HG02885 (cell line): ENCODE results near the gene CACNB3.

Source experiments
- ATAC-seq: cut with Tn5 transposase; IDR thresholded peaks from one replicate; pipeline ENCODE4 v1.9.1; 2021; ENCODE audit warnings: mild to moderate bottlenecking; ENCODE audit not compliant: unreplicated experiment, poor library complexity

CACNB3 gene

DNA sequence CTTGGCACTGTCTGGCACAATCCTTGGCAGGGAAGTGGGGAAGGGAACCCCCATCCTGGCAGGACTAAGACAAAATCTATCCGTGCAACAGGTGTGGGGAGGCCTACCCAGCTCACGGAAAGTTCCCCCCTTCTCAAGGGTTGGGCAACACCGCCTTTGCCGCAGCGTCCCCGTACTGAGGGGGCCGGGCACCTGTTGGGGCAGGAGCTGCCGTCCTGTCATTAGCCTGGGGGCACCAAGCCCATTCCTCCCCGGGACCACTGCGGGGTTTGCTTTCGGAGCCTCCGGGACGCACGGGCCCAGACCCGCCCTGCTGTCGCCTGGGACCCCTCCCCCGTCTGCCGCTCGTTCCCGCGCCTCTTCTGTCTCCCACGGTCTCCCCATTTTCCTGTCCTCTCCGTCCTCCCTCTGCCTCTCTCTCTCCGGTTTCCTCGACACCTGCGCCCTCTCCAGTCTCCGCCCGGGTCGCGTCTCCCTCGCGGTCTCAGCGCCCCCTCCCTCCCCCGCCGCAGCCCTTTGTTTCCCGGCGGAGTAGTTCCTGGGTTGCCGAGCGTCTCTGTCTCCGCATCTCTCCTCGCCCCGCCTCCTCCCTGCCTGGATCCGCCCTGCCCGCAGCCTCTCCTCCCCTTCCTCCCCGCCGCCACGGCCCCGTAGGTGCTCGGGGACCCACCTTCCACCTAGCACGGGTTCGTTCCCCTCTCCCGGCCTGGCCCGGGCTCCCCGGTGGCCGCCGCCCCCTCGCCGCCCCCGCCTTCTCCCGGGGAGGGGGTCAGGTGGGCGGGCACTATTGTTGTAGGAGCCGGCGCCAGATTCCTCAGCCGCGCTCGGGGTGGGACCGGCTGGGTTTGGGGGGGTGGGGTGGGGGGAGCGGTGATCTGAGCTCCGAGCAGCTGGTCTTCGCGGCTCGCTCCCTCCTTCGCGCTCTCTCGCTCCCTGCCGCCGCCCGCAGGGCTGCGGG lies at the start of gene CACNB3:
Gene CACNB3, plus strand, starts transcription at position 624 of the 958 bp plus-strand sequence. CDS start 434 bp downstream, outside the sequence.
- peak; percentile 38 for ATAC-seq

DNA sequence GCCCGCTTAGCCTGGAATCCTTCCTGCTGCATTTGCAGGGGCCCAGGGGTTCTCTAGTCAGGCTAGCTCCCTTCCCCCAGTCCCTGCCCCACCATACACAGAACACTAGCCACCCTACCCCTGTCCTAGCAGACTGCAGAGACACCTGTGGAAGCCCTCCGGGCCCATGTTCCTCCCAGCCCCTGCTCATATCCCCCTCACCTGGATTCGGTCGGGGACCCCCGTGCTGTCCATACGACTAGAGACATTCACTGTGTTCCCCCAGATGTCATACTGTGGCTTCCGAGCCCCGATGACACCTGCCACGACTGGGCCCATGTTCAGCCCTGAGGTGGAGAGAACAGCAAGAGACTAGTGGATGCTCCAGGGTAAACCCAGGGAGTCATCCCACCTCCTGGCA lies 49.6 kb upstream of the CACNB3 start:
- no peak for ATAC-seq

DNA sequence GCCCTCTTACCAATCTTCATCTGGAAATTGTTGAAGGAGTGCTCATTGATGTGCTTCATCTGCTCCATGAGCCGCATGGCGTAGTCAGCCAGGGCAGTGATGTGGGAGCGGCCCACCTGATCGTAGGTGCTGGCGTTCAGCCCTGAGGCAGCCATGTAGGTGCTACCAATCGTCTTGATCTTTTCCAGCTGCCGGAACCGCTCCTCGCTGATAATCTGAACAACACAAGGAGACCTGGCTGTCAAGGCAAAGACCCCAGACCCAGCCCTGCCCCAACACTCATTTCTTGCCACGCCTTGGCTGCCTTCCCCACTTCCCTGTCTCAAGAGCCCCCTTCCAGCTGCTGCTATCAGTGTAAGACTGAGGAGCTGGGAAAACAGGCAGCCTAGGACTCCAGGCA lies 47.5 kb upstream of the CACNB3 start:
- no peak for ATAC-seq

DNA sequence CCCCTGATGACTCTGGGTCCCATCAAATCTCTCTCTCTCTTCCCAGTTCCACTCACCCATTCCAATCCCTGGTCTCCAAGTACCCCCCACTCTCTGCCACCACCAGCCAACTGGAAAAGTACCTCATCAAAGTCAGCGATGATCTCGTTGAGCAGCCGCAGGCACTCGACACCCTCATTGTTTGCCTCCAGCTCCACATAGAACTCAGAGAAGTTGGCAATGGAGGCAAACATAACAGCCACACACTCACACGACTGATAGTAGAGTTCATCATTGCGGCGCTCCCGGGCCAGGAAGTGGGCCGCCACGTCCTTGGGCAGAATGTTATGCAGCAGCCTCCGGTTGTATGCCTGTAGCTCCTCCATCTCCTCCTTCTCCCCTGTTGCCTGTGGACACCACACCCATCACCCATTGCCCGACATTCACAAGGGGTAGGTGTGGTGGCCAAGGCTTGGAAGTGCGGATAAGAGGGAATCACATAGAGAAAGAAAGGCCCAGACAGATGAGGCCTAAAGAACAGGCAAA lies 46.6 kb upstream of the CACNB3 start:
- ATAC-seq: no peak

DNA sequence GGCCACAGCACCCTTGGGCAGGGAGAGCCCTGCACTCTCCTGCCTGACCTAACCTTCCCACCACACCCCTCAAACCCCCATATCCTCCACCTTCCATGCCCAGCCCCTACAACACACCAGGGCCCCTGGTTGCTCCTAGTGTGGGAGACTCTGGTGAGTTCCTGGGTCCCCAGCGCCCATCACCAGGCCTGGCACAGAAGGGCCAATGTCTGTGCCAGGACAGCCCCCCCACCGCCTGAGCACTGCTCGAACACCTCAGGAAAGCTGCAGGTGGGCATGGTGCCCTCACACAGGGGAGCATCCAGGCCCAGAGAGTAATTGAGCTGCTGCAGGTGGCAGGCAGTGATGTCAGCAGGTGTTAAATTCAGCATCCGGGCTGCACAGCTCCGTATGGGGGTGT lies 44.6 kb upstream of the CACNB3 start:
- ATAC-seq: no peak

DNA sequence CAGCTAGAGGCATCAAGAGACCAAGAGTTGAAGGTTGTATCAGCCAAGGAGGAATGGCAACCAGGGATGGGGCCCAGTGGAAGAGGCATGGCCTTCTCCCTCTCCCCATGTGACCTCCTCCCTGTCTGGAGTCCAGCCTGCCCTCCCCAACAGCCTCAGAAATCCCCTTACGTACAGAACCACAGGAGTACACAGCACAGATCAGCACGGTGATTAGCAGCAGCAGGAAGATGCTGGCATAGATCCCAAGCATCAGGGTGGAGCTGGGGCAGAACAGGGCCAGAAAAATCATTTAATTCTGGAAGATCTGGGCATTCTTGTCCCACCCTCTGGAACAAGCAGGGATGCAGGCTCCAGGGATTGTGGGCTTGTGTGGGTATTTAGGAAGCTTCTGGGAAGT lies 43.8 kb upstream of the CACNB3 start:
- no peak for ATAC-seq

DNA sequence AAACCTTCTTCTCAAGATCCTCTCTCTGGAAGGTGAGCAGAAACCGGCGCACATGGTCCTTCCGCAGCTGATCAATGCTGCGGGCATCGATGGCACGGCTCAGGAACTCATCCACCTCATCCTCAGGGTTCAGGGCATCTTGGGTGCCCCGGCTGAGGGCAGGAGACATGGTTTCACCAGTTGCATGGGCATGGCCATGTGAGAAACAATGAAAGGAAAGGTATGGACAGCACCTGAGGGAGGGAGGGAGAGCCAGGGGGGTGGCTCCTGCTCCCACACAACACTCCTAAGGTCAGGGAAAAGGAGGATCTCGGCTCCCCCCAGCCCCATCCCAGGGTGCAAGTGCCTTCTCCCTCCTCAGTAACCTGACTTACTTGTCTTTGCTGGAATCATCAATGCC lies 43.0 kb upstream of the CACNB3 start:
- ATAC-seq: no peak

DNA sequence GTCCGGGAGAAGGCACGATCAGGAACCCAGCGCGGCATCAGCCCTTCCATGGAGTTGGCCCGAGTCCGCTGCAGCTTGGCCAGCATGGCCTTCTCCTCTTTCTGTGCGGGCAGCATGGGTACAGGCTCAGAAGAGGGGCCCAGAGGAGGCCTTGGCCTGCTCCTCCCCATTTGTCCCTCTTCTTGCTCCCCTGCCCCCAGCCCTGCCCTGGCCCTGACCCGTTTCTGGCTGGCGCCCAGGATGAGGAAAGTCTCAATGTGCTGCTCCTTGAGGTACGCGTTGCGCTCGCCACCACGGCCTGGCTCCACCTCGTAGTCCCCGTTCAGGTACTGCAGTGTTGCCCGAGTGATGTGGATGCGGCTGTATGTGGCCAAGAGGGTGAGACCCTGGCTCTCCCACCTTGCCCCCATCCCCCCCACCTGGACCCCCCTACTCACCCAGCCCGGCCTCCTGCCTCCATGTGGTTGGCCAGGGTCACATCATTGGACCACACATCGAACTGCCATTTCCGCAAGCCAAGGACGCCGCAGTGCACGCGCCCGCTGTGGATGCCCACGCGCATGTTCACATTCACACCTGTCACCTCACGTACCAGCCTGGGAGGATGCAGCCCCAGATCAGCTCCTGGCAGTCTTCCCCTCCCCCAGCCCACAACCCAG lies 42.2 kb upstream of the CACNB3 start:
- no peak for ATAC-seq

DNA sequence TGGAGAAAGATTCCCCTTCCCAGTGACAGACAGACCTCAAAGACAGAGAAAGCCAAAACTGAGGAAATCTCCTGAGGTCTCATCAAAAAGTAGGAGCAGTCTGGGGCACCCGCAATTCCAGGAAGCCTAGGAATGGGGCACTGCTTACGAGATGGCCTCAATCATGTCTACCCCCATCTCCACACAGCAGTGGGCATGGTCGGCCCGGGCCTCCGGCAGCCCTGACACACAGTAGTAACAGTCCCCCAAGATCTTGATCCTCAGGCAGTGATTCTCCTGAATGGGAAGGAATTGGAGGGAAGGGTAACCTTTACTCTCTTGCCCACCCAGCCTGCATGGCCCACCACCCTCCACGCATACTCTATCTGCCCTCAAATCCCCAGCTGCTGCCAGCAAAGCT lies 41.3 kb upstream of the CACNB3 start:
- ATAC-seq: no peak

DNA sequence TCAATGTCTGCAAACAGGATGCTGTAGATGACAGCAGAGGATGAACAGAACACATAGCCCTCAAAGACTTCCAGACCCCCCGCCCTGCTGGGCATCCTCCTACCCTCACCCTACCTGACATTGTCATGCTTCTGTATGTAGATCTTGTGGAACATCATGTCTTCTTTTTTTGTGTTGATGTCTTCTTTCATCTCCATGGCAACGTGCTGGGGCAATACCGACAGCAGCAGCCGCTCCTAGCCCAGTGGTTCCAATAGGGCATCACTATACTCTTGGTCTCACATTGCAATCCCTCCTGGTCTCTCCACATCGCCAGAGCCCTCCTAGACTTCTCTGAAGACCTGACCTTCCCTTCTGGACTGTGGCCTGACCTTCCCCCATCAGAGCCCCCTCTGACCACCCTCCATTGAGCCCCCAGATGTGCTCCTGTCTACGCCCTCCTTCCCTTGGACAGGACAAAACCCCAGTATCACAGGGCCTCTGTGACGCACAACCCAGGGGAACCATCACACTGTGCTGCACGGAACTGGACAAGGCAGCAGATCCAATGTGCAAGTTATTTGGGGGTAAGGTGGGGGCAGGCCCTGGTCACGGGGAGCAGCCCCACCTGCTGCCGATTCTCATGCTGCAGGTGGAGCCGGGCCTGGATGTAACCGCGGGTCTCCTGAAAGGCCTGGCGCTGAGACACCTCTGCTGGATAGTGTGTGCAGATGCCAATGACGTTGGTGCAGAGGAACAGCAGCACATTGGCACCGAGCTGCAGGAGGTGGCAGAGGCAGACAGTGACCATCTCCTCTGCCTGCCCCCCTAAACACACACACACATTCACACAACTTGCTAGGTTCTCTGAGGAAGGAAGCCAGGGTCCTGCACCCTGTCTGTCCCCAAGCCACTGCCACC lies 40.5 kb upstream of the CACNB3 start:
- ATAC-seq: no peak

DNA sequence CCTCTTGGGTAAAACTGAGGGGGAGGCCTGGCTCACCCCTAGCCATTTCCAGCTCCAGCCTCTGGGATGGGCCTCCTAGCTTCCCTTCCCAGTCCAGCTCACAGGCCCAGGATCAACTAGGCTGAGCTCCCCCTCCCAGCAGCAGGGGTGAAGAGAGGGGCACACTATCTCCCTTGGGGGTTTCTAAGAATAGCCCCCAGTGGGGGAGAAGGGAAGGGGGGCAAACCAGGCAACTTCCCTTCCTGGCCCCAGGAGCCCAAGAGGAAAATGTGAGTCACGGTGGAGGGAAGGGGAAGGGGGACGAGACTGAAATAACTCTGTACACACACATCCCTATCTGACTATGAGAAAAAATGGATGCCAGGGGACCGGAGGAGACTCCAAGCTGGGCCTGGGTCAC lies 38.4 kb upstream of the CACNB3 start:
- ATAC-seq: no peak

DNA sequence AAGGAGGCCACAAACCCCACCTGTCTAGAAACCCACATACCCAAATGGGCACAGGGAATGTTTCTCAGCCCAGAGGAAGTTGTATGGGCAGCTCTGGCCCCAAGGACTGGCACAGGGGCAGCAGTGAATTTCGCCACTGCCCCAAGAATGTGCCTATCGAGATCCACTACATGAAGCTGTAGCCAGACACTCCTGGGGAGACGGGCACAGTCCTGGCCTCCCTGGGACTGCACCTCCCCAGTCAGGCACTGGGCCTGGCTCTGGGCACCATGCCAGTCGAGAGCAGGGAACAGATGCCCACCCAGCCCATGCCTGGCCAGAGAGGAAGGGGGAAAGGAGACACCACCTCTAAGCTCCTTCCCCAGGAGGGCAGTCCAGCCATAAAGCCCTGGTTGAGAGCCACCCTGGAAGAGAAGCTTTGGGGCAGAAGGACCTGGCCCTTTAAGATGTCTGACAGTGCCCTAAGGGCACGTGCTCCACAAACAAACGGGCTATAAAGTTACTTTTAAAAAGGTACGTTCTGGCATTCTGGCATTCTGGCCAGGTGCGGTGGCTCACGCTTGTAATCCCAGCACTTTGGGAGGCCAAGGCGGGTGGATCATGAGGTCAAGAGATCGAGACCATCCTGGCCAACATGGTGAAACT lies 37.8 kb upstream of the CACNB3 start:
- ATAC-seq: no peak

DNA sequence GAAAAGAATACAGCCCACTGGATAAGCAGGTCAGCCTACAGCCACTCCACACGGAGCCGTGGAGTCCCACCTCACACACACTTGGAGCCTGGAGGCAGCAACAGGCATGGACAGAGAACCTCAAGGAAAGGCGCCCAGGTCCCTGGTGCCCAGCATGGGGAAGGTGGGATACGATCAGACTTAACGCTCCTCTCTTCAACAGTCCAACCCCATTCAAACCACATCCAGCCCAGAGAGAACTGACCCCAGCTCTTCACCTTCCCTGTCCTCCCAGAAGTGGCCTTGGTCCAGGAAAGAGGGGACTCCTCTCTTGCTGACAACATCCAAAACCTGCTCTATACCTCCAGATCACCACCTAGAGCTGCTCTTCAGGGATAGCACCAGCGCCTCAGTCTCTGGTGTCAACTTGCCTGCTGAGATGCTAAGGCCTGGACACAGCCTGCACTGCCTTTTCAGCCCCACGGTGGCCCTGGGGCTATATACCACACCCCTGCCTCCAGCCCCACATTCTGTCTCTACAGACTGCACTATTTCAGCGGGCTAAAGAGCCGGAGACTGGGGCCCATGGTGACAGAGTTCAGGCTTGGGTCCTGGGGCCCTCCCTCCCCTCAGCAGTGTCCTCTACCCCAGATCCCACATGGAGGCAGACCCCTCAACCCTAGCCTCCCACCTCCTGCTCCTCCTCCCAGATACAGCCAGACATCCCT lies 36.4 kb upstream of the CACNB3 start:
- no peak for ATAC-seq

DNA sequence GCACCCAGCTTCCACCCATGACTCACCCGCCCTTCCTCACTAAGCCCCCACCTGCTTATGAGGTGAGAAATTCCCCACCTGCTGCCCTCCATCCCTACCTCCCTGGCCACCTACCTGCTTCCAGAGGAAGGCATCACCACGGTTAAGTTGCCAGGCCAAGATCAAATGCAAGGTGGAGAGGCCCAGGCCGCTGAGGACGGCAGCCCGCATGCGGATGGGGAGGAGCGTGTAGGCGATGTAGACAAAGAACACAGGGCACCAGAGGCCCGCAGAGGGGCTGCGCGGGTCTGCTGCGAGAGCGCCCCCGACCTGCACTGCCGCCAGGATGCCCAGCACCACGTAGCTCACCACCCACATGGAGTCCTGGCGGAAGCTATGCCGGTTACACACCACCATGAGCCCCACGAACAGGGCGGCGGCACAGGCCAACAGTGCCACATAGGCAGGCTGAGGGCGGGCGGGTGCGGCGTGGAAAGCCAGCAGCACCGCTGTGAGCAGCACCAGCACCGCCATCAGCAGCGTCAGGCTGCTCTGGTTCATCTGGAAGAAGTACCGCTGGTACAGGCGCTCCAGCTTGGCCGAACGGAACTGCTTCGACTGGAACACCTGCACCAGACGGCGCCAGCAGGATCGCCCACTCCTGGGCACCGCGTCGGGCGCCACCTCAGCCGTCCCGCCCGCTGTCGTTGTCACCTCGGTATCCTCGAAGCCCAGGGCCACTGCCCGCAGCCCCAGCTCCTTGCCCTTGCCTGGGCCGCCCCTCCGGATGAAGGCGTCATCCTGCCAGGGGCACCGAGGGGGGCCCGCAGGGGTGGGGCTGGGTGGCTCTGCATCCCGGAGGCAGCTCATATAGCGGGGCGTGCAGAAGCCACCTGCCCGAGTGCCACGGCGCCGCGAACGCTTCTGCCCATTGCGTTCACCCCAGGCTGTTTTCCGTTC lies 35.6 kb upstream of the CACNB3 start:
- ATAC-seq: no peak

DNA sequence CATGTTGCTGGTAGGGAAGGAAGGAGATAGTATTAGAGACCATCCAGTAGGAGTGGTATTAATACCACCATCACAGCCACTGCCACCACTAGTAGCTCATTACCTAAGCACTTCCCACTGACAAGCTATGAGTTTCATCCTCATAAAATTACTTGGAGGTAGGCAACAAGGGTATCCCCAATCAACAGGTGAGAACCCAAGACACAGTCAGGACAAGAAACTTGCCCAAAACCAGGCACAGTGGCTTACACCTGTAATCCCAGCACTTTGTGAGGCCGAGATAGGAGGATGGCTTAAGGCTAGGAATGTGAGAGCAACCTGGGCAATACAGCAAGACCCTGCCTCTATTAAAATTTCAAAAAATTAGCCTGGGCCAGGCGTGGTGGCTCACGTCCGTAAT lies 34.9 kb upstream of the CACNB3 start:
- ATAC-seq: no peak

DNA sequence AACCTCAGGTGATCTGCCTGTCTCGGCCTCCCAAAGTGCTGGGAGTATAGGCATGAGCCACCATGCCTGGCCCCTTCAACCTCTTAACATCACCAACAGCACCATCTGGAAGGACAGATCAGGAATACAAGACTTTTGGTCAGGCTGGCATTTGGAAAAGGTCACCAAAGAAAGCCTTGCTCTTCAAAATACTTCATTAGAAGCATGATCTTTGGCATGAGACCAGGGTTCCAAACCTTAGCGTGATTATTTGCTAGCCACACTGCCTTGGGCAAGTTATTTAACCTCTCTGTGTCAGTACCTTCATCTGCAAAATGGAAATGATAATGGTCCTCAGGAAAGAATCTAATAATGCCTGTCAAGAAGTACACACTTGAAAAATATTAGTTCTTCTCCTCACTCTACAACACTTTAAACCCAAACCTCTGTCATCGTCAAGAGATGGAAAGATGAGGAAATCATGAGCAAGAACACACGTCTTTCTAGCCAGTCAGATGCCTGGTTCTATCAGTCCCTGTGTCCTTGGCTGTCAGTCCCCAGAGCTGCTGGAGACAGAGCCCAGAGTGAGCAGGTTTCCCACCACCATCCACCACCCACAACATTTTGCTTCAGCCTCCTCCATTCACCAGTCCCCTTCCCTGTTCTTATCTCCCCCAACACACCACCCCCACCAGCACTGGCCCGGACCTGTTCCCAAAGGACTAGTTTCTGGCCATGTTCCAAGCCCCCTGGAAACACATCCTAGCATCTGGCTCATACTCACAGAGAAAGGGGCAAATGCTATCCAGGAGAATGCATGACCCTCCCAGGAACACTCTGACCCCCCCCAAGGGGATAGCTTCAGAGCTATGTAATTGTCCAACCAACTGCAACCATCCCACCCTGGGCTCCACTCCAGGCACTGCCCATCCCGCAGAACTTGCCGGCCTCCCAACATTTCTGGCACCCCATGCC lies 31.4 kb upstream of the CACNB3 start:
- ATAC-seq: no peak
